Activated T-helper 1 cell treated with anti-CD3 and anti-CD28 coated beads, Interleukin-12 subunit alpha, Interleukin-12 subunit beta, Interleukin-2, Interleukin-4 antibody, amounts not matched to agents 30 ng/mL and 10 ng/mL and 1 ng/mL, durations not matched to agents 14 hours and 24 hours and 36 hours (primary cell): ENCODE data around the gene BAK1. TPM values are rescaled to one million over a fixed set of nuclear protein-coding genes. Genes with fewer than 3 reads are reported as not detected.
A peak's percentile ranks its signal among the peaks of the same experiment; 100 is the strongest.

Experiments used
- DNase-seq: peaks from one replicate; pipeline ENCODE4 v3.0.0; 2021; ENCODE audit warnings: low spot score
- H3K27ac Mint-ChIP-seq: one replicate; pipeline ENCODE4 v1.8.0; 2021; ENCODE audit warnings: mild to moderate bottlenecking, mixed read lengths
- H3K27me3 Mint-ChIP-seq: one replicate; pipeline ENCODE4 v1.8.0; 2022; ENCODE audit warnings: mild to moderate bottlenecking, moderate library complexity, mixed read lengths; ENCODE audit not compliant: insufficient read depth
- H3K36me3 Mint-ChIP-seq: one replicate; pipeline ENCODE4 v1.8.0; 2021; ENCODE audit warnings: low read depth, mixed read lengths
- H3K4me1 Mint-ChIP-seq: one replicate; pipeline ENCODE4 v1.8.0; 2021; ENCODE audit warnings: low read depth, mixed read lengths
- H3K4me3 Mint-ChIP-seq: one replicate; pipeline ENCODE4 v1.8.0; 2021; ENCODE audit warnings: mild to moderate bottlenecking, moderate library complexity, mixed read lengths
- H3K9me3 Mint-ChIP-seq: one replicate; pipeline ENCODE4 v1.8.0; 2021; ENCODE audit warnings: mixed read lengths
- intact Hi-C: fragments of 100-400 bp; cut with micrococcal nuclease; formaldehyde crosslinking; loops from one replicate; pipeline ENCODE4 v1.15.1; 2024
- total RNA-seq: library from RNA; stranded (reverse); gene quantifications from 2 replicates; pipeline ENCODE4 v1.2.3, GENCODE V29; 2022

BAK1 gene
- total RNA-seq, 1 donor from 2014 or later = 67.9 TPM

DNA sequence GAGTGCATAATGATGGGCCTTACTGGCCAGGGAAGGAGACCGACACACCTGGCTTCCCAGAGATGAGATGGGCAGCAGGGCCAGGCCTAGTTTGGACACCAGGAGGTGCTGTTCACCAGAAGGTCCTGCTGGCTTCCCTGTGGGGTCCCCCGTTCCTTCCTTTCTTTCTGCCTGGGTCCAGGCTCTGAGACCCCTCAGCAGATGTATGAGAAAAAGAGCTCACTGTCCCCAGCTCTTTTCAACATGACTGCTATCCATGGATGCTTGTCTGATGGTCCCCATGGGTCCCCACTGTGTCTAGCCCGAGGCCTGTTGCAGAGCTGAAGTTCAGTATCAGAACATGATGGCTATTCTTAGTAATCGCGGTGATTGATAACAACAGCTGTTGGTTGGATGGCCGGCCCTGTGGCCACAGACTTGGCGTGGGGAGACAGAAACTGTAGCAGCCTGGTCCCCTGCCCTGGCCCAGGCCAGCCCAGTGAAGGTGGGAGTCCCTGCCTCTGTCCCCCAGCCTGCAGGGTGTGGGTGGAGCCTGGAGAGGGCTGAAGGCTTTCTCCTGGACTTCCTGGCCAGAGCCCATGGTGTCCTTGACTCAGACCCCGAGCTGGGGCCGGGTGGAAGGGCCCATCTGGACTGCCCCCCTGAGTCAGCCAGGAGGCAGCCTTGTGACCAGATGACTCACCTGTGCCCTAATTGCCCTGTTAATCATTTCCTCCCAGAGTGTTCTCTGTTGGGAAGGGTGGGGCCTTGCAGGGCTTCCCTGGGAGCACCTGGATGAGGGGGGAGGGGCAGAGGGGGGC lies 9.9 kb upstream of the BAK1 start:
- no peak overlapping the region for H3K4me3 Mint-ChIP-seq
- H3K36me3 Mint-ChIP-seq = peaks cover 2% of the 10 kb centered on the region
- no peak overlapping the region for H3K27ac Mint-ChIP-seq
- intact Hi-C loops = loop anchor here (1.0 to 5.0 kb wide), 5 partner anchors 17 to 437 kb away; no protein-coding TSS in a partner anchor
- peaks cover 28% of the 10 kb centered on the region for H3K4me1 Mint-ChIP-seq
- peaks cover 9% of the 10 kb centered on the region for H3K27me3 Mint-ChIP-seq
- H3K9me3 Mint-ChIP-seq = no peaks in the 10 kb centered on the region
- DNase-seq = no peak

DNA sequence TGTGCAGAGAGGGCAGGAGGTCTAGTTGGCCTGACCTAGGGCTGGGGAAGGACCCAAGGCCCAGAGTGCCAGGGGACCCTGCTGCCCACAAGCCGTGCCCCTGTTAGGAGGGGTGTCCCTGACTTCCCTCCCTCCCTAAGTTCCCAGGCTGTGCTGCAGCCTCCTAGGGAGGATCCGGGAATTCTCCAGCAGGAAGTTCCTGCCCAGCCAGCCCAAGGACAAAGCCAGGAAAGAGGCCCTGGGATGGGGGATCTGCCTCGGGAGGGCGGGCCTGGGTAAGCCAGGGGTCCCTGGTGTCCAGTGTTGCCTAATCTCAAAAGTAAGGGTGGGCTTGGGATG lies 9.3 kb upstream of the BAK1 start:
- Mint-ChIP-seq H3K36me3 (peaks cover 2% of the 10 kb centered on the region), H3K9me3 (no peaks in the 10 kb centered on the region), H3K4me3 (no peak overlapping the region), H3K27me3 (peaks cover 7% of the 10 kb centered on the region), H3K27ac (no peak overlapping the region), H3K4me1 (peaks cover 33% of the 10 kb centered on the region)
- intact Hi-C loops = loop anchor here (1.0 to 5.0 kb wide), 5 partner anchors 18 to 438 kb away; no protein-coding TSS in a partner anchor
- DNase-seq = no peak

DNA sequence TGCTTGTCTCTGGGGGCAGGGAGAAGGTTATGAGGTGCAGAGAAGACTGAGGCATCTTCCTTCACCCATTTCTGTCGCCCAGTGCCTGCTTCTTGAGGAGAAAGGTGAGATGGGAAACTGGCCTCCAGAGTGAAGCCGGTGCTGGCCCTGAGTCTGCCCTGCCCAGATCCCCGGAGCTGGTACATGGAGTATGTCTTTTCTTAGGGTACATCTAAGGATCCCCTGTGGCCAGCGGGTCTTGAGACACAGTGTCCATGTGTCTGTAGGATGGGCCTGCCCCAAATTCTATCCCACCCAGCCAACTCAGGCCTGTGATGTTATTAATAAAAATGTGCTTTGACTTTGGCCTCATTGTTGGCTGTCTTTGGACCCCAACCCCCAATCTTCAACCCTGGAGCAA lies 8.8 kb upstream of the BAK1 start:
- DNase-seq = no peak
- peaks cover 7% of the 10 kb centered on the region for H3K27me3 Mint-ChIP-seq
- no peak overlapping the region for H3K4me3 Mint-ChIP-seq
- peaks cover 37% of the 10 kb centered on the region for H3K4me1 Mint-ChIP-seq
- intact Hi-C loops = loop anchor here (1.0 to 5.0 kb wide), 5 partner anchors 18 to 438 kb away; no protein-coding TSS in a partner anchor
- no peaks in the 10 kb centered on the region for H3K9me3 Mint-ChIP-seq
- H3K36me3 Mint-ChIP-seq = peaks cover 2% of the 10 kb centered on the region
- no peak overlapping the region for H3K27ac Mint-ChIP-seq

DNA sequence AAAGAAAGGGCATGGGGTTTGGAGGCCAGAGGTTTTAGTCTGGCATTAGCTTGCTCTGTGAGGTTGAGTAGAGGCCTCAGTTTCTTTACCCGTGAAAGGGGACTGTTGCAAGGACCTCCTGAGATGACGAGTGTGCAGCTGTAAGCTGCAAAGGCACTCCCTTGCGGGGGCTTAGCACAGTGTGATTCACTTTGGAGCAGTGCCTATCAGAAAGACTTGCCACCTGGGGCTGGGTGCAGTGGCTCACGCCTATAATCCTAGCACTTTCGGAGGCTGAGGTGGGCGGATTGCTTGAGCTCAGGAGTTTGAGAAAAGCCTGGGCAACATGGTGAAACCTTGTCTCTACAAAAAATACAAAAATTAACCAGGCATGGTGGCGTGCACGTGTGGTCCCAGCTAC lies 7.5 kb upstream of the BAK1 start:
- Mint-ChIP-seq H3K4me3 (no peak overlapping the region), H3K36me3 (peaks cover 2% of the 10 kb centered on the region), H3K27ac (no peak overlapping the region), H3K4me1 (peaks cover 28% of the 10 kb centered on the region), H3K9me3 (no peaks in the 10 kb centered on the region), H3K27me3 (peaks cover 3% of the 10 kb centered on the region)
- DNase-seq = no peak
- intact Hi-C loops = loop anchor here (5.0 kb wide), 3 partner anchors 155 to 440 kb away; no protein-coding TSS in a partner anchor

DNA sequence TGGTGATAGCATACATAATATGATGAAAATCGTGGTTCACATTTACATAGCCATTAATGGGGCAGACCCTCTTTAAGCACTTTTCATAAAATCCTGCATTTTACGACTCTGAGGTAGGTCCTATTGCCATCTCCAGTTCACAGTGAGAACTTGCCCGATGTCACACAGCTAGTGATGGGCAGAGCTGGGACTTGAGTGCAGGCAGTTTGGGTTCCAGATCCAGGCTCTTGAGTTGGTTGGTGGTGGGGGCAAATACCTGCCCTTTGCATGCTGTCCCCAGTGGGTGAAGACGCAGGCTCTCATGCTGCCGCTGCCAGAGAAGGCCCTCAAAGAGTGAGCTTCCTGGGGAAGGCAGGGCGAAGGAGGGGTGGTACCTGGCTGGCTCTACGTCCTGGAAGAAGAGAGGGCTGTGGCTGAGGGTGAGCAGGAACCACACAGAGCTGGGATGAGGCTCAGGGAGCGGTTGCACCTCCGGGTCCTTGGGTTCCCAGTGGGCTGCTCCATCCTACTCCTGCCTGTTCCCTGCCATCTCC lies 6.1 kb upstream of the BAK1 start:
- H3K36me3 Mint-ChIP-seq = no peaks in the 10 kb centered on the region
- DNase-seq = no peak
- H3K27me3 Mint-ChIP-seq = no peaks in the 10 kb centered on the region
- H3K4me3 Mint-ChIP-seq = no peak overlapping the region
- H3K27ac Mint-ChIP-seq = peak overlapping the region; percentile 12
- H3K4me1 Mint-ChIP-seq = peaks cover 22% of the 10 kb centered on the region
- H3K9me3 Mint-ChIP-seq = no peaks in the 10 kb centered on the region
- intact Hi-C loops = loop anchor here (5.0 kb wide), 3 partner anchors 156 to 441 kb away; no protein-coding TSS in a partner anchor

DNA sequence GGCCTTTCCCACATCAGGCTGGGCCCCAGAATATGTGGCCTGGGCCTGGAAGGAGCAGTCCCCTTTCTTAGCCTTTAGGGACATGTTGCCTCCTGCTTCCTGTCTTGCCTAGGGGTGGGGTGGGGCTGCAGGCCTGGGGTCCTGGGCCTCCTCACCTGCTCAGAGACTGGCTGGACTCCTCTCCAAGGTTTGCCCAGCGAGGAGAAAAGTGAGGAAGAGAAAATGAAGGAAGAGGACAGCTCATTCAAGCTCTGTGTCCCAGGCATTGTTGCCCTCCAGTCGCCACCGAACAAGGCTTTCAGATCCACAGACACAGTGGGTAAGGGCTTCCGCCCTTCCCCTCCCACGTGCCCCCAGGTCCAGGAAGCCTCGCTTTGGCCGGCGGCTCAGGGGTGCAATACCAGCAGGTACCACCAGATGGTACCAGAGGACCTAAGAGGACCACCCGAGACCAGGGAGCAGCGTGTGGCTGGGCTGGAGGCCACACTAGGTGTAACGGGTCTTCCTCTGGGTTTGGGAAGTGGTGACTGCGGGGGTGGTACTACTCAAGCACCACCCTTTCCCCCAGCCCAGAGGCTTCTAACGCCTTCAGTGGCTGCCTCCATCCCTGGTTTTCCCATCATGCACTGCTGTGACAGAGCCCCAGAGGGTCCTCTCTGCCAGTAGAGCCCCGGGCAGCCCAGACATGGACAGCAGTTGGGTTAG lies 5.5 kb upstream of the BAK1 start:
- H3K4me1 Mint-ChIP-seq = peaks cover 22% of the 10 kb centered on the region
- H3K36me3 Mint-ChIP-seq = no peaks in the 10 kb centered on the region
- peak overlapping the region; percentile 94 for H3K27ac Mint-ChIP-seq
- no peaks in the 10 kb centered on the region for H3K27me3 Mint-ChIP-seq
- DNase-seq = peak; percentile 85
- no peaks in the 10 kb centered on the region for H3K9me3 Mint-ChIP-seq
- intact Hi-C loops = loop anchor here (1.0 to 5.0 kb wide), 8 partner anchors 15 to 442 kb away; partner anchors contain the start of genes ITPR3 and UQCC2
- H3K4me3 Mint-ChIP-seq = peak overlapping the region; percentile 79

DNA sequence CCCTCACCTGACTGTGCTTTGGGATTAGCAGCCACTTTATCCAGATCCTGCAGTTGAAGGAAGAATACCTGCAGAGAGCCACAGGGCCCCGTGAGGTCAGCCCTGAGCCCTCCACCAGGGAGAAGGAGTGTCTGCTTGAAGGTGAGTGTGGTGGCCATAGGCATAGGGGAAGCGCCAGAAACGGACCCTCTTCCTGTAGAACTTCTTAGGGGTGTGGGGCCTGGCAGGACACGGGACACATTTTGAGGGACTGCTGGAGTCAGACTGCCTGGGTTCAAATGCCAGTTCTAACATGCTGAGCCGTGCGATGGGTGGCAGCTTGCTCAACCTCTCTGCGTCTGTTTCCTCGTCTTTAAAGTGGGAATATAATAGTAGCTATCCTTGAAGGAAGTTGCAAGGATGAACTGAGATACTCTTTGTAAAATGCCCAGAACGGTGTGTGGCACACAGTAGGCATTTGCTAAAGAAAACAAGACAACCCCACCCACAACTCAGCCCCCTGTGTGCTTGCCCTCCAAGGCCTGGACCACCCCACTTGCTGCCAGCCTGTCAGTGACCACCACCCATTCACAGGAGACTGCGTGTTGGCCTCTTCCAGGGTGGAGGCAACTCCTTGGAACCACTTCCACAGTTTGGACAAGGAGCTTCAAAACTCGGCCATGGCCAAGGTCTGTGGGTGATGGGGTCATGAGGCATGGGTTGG lies 4.8 kb upstream of the BAK1 start:
- Mint-ChIP-seq H3K9me3 (no peaks in the 10 kb centered on the region), H3K4me3 (peak overlapping the region; percentile 79), H3K27me3 (no peaks in the 10 kb centered on the region), H3K36me3 (no peaks in the 10 kb centered on the region), H3K27ac (peak overlapping the region; percentile 94), H3K4me1 (peaks cover 27% of the 10 kb centered on the region)
- no peak for DNase-seq
- intact Hi-C loops = loop anchor here (1.0 to 5.0 kb wide), 8 partner anchors 14 to 442 kb away; partner anchors contain the start of genes ITPR3 and UQCC2

DNA sequence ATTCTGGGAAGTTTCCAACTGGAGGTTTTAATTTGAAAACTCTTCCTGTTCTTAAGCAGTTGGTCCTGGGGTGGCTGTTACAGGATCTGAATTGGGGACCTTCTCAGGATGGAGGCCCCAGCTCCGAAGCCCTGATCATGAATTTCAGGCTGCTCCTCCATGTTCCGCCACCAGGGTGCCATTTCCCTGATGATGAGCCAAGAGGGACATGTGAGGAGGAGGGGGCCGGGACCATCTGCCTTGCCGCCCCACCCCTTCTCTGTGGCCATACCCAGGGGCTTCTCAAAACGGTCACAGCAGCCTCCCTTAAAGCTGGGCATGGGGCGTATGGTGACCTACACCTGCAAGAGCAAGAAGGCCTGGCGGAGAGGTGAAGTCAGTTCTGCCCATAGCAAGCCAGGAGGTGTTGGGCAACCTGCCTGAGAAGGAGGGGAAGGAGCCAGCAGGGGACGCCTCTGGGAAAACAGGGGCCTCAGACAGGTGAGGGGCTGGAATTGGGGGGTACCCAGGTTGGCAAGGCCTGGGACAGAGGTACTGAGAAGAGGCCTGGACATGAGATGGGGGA lies 3.6 kb upstream of the BAK1 start:
- Mint-ChIP-seq H3K36me3 (peaks cover 3% of the 10 kb centered on the region), H3K27ac (peak overlapping the region; percentile 63), H3K27me3 (no peaks in the 10 kb centered on the region), H3K9me3 (no peaks in the 10 kb centered on the region), H3K4me3 (peak overlapping the region; percentile 45), H3K4me1 (peaks cover 27% of the 10 kb centered on the region)
- no peak for DNase-seq
- intact Hi-C loops = loop anchor here (2.0 kb wide), 2 partner anchors 13 to 37 kb away; partner anchors contain the start of gene ITPR3

DNA sequence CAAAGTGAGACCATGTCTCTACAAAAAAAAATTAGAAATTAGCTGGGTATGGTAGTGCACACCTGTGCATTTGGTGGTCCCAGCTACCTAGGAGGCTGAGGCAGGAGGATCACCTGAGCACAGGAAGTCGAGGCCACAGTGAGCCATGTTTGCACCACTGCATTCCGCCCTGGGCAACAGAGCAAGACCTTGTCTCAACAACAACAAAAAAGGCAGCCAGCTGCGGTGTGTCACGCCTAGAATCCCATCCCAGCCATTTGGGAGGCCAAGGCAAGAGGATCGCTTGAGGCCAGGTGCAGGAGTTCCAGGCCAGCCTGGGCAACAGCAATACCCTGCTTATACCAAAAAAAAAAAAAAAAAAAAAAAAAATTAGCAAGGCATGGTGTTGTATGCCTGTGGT lies 1.1 kb upstream of the BAK1 start:
- no peaks in the 10 kb centered on the region for H3K9me3 Mint-ChIP-seq
- no peak for DNase-seq
- H3K27ac Mint-ChIP-seq = no peak overlapping the region
- peaks cover 17% of the 10 kb centered on the region for H3K36me3 Mint-ChIP-seq
- H3K4me1 Mint-ChIP-seq = peaks cover 50% of the 10 kb centered on the region
- H3K27me3 Mint-ChIP-seq = no peaks in the 10 kb centered on the region
- no peak overlapping the region for H3K4me3 Mint-ChIP-seq
- intact Hi-C loops = loop anchor here (2.0 kb wide), 2 partner anchors 190 to 208 kb away; partner anchors contain the start of genes KIFC1 and LEMD2

DNA sequence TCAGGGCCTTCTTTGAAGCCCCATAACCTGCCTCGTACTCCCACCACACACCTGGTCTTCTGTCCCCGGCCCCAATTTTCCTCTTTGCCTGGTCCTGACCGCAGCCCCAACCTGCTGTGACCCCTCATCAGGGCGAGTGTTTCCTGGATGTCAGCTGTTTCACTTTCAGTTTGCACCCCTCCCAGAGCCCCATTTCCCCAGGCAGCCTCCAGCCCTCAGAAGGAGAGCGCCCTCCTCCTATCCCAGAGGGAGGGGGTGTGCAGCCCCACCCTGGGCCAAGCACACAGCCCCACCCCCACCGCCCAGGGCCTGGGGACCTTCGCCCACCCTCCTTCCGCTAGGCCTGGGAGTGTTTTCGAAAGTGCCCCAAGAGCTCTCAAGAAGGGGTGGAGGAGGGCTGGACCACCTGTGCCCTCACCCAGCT lies 1.5 kb downstream of the BAK1 start:
- peak; percentile 65 for DNase-seq

GRCh38 chr6:33578164-33578563 lies 1.9 kb downstream of the BAK1 start:
- H3K9me3 Mint-ChIP-seq = no peaks in the 10 kb centered on the region
- no peaks in the 10 kb centered on the region for H3K27me3 Mint-ChIP-seq
- H3K4me1 Mint-ChIP-seq = peaks cover 35% of the 10 kb centered on the region
- H3K27ac Mint-ChIP-seq = peak overlapping the region; percentile 90
- intact Hi-C loops = loop anchor here (10.0 kb wide), 1 partner anchor 373 kb away; the partner anchor contains the start of genes HSD17B8, RING1, RXRB and SLC39A7
- H3K4me3 Mint-ChIP-seq = peak overlapping the region; percentile 90
- DNase-seq = no peak
- peaks cover 32% of the 10 kb centered on the region for H3K36me3 Mint-ChIP-seq

More for the DNA sequence above, 1.5 kb downstream of the BAK1 start:
- Mint-ChIP-seq H3K9me3 (no peaks in the 10 kb centered on the region), H3K27me3 (no peaks in the 10 kb centered on the region), H3K4me3 (peak overlapping the region; percentile 90), H3K4me1 (peaks cover 35% of the 10 kb centered on the region), H3K36me3 (peaks cover 31% of the 10 kb centered on the region), H3K27ac (peak overlapping the region; percentile 90)
- intact Hi-C loops = loop anchor here (1.0 to 10.0 kb wide), 2 partner anchors 45 to 374 kb away; partner anchors contain the start of genes HSD17B8, RING1, RXRB and SLC39A7

DNA sequence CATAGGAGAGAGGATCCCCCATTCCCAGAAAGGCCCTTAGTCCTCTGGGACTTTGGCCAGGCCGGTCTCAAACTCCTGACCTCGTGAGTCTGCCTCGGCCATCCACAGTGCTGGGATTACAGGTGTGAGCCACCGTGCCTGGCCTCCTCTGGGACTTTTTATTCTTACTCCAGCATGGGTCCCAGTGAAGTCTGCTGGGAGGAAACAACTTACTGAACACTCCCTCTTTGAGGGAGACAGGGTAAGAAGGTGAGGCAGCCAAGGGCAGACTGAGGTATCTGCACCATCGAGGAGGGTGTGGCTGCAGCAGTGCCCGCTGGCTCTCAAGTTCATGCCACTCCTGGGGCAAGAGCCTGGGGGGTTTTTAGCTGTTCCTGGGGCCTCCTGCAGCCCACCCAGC lies 2.4 kb downstream of the BAK1 start:
- H3K4me1 Mint-ChIP-seq = peaks cover 35% of the 10 kb centered on the region
- no peaks in the 10 kb centered on the region for H3K27me3 Mint-ChIP-seq
- H3K9me3 Mint-ChIP-seq = no peaks in the 10 kb centered on the region
- peak overlapping the region; percentile 65 for H3K27ac Mint-ChIP-seq
- H3K36me3 Mint-ChIP-seq = peaks cover 32% of the 10 kb centered on the region
- peak overlapping the region; percentile 90 for H3K4me3 Mint-ChIP-seq
- intact Hi-C loops = loop anchor here (10.0 kb wide), 1 partner anchor 373 kb away; the partner anchor contains the start of genes HSD17B8, RING1, RXRB and SLC39A7
- DNase-seq = no peak
